ENCODE results near the gene MYL3.

GRCh38 chr3:46862369-46863025, 747 bp downstream of the MYL3 start:
- no peak for TF ChIP-seq CTCF (conservative IDR thresholded peaks at IDR 0.05; ENCODE audit: low read depth in 2 of 2)
- TF ChIP-seq EZH2phosphoT487 (IDR thresholded peaks at IDR 0.05; ENCODE audit: unreplicated experiment) = no peak
- no peak for TF ChIP-seq CREB1 (CRISPR knock-in tag; IDR thresholded peaks at IDR 0.05; ENCODE audit: low read depth)
- TF ChIP-seq POLR2AphosphoS5 (IDR thresholded peaks at IDR 0.05; ENCODE audit: low read depth) = no peak
- TF ChIP-seq EZH2 (IDR thresholded peaks at IDR 0.05; ENCODE audit: low read depth, unreplicated experiment) = no peak
- no peak for TF ChIP-seq ZNF462 (CRISPR knock-in tag; IDR thresholded peaks at IDR 0.05)
- TF ChIP-seq JUNB (IDR thresholded peaks at IDR 0.05; ENCODE audit: unreplicated experiment) = no peak
- TF ChIP-seq ZNF114 (CRISPR knock-in tag; IDR thresholded peaks at IDR 0.05) = no peak
- no peak for TF ChIP-seq ETS1 (IDR thresholded peaks at IDR 0.05)
- no peak for TF ChIP-seq REST (IDR thresholded peaks at IDR 0.05; ENCODE audit: unreplicated experiment)
- TF ChIP-seq STAT1 (IDR thresholded peaks at IDR 0.05; ENCODE audit: unreplicated experiment) = no peak
